ENCODE measurements around the gene CLEC4M. TPM values are rescaled to one million over a fixed set of nuclear protein-coding genes. Genes with fewer than 3 reads are reported as not detected.

Gene CLEC4M
- total RNA-seq, 1 donor: not detected

- TF ChIP-seq CTCF (IDR thresholded peaks at IDR 0.05; ENCODE audit: insufficient read depth, low read length): no peak
- DNase-seq (ENCODE audit: low read depth): no peak
- H3K4me3 ChIP-seq (ENCODE audit: low read depth, low read length): no peak overlapping the region
These were observed 4.4 kb downstream of the CLEC4M start for GRCh38 chr19:7767487-7767886.

GRCh38 chr19:7769171-7769570, 6.1 kb downstream of the CLEC4M start:
- no peak for DNase-seq (ENCODE audit: low read depth)
- TF ChIP-seq CTCF (IDR thresholded peaks at IDR 0.05; ENCODE audit: insufficient read depth, low read length): no peak
- H3K4me3 ChIP-seq (ENCODE audit: low read depth, low read length): no peak overlapping the region

GRCh38 chr19:7771072-7771471, 8.0 kb downstream of the CLEC4M start:
- TF ChIP-seq CTCF (IDR thresholded peaks at IDR 0.05; ENCODE audit: insufficient read depth, low read length): no peak
- H3K4me3 ChIP-seq (ENCODE audit: low read depth, low read length): no peak overlapping the region
- no peak for DNase-seq (ENCODE audit: low read depth)

- H3K4me3 ChIP-seq (ENCODE audit: low read depth, low read length): no peak overlapping the region
- no peak for DNase-seq (ENCODE audit: low read depth)
- TF ChIP-seq CTCF (IDR thresholded peaks at IDR 0.05; ENCODE audit: insufficient read depth, low read length): no peak
These were observed 9.8 kb downstream of the CLEC4M start for GRCh38 chr19:7772752-7773291.

- DNase-seq (ENCODE audit: low read depth): no peak
- H3K4me3 ChIP-seq (ENCODE audit: low read depth, low read length): no peak overlapping the region
- TF ChIP-seq CTCF (IDR thresholded peaks at IDR 0.05; ENCODE audit: insufficient read depth, low read length): no peak
These were observed 10.8 kb downstream of the CLEC4M start for GRCh38 chr19:7773841-7774240.

GRCh38 chr19:7775761-7776160, 12.7 kb downstream of the CLEC4M start:
- H3K4me3 ChIP-seq (ENCODE audit: low read depth, low read length): no peak overlapping the region
- no peak for TF ChIP-seq CTCF (IDR thresholded peaks at IDR 0.05; ENCODE audit: insufficient read depth, low read length)
- no peak for DNase-seq (ENCODE audit: low read depth)

GRCh38 chr19:7778081-7778480, 15.0 kb downstream of the CLEC4M start:
- no peak overlapping the region for H3K4me3 ChIP-seq (ENCODE audit: low read depth, low read length)
- no peak for TF ChIP-seq CTCF (IDR thresholded peaks at IDR 0.05; ENCODE audit: insufficient read depth, low read length)
- DNase-seq (ENCODE audit: low read depth): no peak
